BE2C (cell line): ENCODE measurements around the gene ZNF236.

Experiments
- DNase-seq: peaks from one replicate; pipeline ENCODE4 v3.0.0-alpha.2; 2020
- H3K27me3 ChIP-seq: fragments of 250-450 bp; sonication (Bioruptor Pico); 2 replicates; pipeline ENCODE4 v1.5.1; 2020; ENCODE audit warnings: mild to moderate bottlenecking
- H3K36me3 ChIP-seq: fragments of 250-450 bp; sonication (Bioruptor Pico); 2 replicates; pipeline ENCODE4 v1.5.1; 2020; ENCODE audit warnings: mild to moderate bottlenecking
- H3K4me1 ChIP-seq: fragments of 250-450 bp; sonication (Bioruptor Pico); 2 replicates; pipeline ENCODE4 v1.5.1; 2020
- H3K4me3 ChIP-seq: 2 replicates; pipeline ENCODE4 v1.5.1; 2011; ENCODE audit warnings: low read depth, low read length
- H3K9me3 ChIP-seq: fragments of 250-450 bp; sonication (Bioruptor Pico); 2 replicates; pipeline ENCODE4 v1.5.1; 2020
- TF ChIP-seq, protein P1 (sequence below): IDR thresholded peaks from 2 replicates; pipeline ENCODE4 v1.5.1; 2012; ENCODE audit warnings: mild to moderate bottlenecking, low read depth, low read length

Gene ZNF236

DNA sequence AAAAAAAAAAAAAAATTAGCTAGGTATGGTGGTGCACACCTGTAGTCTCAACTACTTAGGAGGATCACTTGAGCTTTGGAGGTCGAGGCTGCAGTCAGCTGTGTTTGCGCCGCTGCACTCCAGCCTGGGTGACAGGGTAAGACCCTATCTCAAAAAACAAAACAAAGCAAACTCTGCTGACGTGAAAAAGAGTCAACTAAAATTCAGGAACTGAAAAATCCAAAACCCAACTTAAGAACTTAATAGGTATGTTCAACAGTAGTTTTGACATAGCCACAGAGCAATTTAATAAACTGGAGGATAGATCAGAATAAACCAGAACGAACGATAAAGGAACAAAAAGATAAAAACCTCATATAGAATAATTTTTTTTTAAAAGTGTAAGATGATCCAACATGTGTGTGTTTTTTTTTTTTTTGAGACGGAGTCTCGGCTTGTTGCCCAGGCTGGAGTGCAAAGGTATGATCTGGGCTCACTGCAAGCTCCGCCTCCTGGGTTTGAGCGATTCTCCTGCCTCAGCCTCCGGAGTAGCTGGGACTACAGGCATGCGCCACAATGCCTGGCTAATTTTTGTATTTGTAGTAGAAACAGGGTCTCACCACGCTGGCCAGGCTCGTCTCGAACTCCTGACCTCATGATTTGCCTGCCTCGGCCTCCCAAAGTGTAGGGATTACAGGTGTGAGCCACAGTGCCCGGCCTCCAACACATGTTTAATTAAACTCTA is 4.3 kb upstream of the ZNF236 start:
- Histone ChIP-seq H3K27me3 (no peaks in the 10 kb centered on the region), H3K36me3 (no peaks in the 10 kb centered on the region), H3K4me1 (no peaks in the 10 kb centered on the region), H3K4me3 (no peak overlapping the region), H3K9me3 (no peaks in the 10 kb centered on the region)
- TF ChIP-seq, protein P1, sequence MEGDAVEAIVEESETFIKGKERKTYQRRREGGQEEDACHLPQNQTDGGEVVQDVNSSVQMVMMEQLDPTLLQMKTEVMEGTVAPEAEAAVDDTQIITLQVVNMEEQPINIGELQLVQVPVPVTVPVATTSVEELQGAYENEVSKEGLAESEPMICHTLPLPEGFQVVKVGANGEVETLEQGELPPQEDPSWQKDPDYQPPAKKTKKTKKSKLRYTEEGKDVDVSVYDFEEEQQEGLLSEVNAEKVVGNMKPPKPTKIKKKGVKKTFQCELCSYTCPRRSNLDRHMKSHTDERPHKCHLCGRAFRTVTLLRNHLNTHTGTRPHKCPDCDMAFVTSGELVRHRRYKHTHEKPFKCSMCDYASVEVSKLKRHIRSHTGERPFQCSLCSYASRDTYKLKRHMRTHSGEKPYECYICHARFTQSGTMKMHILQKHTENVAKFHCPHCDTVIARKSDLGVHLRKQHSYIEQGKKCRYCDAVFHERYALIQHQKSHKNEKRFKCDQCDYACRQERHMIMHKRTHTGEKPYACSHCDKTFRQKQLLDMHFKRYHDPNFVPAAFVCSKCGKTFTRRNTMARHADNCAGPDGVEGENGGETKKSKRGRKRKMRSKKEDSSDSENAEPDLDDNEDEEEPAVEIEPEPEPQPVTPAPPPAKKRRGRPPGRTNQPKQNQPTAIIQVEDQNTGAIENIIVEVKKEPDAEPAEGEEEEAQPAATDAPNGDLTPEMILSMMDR, result no peak
- DNase-seq, result no peak

DNA sequence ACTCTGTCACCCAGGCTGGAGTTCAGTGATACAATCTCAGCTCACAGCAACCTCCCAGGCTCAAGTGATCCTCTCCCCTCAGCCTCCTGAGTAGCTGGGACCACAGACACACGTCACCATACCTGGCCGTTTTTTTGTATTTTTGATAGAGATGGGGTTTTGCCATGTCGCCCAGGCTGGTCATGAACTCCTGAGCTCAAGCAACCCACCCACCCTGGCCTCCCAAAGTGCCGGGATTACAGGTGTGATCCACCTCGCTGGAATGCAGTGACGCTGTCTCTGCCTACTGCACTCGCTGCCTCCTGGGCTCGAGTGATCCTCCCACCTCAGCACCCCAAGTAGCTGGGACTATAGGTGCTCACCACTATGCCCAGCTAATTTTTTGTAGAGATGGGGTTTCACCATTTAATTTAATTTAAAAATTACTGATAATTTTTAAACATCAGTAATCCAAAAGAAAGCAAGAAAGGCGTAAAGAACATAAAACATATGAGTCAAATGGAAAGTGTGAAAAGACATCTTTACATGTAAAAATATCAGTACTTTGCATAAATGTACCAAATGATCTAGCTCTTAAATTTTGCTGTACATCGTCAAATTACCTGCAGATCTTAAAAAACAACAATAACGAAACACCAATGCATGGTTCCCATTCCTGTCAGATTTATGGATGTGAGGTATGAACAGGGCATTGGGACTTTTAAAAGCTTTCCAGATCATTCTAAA is 2.8 kb upstream of the ZNF236 start:
- Histone ChIP-seq H3K36me3 (no peaks in the 10 kb centered on the region), H3K4me3 (no peak overlapping the region), H3K9me3 (no peaks in the 10 kb centered on the region), H3K27me3 (no peaks in the 10 kb centered on the region), H3K4me1 (no peaks in the 10 kb centered on the region)
- no peak for DNase-seq
- TF ChIP-seq, protein P1, result no peak

DNA sequence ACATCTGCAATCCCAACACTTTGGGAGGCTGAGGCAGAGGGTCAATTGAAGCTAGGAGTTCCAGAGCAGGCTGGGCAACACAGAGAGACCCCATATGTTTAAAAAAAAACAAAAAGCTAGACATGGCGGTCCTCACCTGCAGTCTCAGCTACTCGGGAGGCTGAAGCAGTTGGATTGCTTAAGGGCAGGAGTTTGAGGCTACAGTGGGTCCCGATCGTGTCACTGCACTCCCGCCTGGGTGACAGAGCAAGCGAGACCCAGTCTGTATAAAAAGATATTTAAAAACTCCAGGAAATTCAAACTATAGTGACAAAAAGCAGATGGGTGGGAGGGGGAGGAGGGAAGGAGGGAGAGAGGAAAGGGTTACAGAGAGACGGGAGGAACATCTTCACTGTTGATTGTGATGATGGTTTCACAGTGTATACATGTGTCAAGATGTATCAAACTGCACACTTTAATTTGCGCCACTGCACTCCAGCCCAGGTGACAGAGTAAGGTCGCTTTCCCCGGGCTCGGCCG is 942 bp upstream of the ZNF236 start:
- Histone ChIP-seq H3K9me3 (no peaks in the 10 kb centered on the region), H3K4me3 (peak overlapping the region; percentile 82), H3K4me1 (no peaks in the 10 kb centered on the region), H3K27me3 (no peaks in the 10 kb centered on the region), H3K36me3 (no peaks in the 10 kb centered on the region)
- TF ChIP-seq, protein P1, result no peak
- no peak for DNase-seq

DNA sequence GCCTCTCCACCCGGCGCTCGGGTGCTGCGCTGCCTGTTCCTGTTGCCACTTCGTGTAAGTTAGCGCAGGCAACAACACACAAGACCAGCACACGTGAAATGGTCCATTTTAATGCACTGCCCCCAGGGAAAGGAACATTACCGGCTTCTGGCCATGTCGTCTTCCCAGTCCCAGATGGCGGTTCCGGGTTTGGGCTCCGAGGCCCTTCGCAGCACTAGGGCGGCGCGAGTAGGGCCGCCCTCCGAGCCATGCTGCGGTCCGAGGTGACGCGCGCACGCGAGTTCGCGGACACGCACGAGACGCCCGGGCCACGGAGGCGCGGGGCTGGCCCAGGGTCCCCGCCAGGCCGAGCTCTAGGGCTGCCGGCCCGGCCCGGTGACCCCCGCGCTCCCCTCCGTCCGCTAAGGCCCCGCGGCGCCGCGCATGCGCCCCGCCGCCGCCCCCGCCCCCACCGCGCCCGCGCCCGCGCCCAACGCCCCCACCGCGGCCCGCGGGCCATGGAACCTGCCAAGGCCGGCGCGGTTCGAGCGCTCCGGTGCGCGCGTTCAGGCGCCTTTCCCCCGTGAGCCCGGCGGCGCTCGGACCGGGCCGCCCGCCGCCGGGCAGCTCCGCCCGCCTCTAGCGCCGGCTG is 367 bp upstream of the ZNF236 start:
- TF ChIP-seq, protein P1, result no peak
- H3K9me3 ChIP-seq, result no peaks in the 10 kb centered on the region
- no peaks in the 10 kb centered on the region for H3K27me3 ChIP-seq
- no peaks in the 10 kb centered on the region for H3K4me1 ChIP-seq
- peak; percentile 34 for DNase-seq
- H3K36me3 ChIP-seq, result no peaks in the 10 kb centered on the region
- peak overlapping the region; percentile 82 for H3K4me3 ChIP-seq

DNA sequence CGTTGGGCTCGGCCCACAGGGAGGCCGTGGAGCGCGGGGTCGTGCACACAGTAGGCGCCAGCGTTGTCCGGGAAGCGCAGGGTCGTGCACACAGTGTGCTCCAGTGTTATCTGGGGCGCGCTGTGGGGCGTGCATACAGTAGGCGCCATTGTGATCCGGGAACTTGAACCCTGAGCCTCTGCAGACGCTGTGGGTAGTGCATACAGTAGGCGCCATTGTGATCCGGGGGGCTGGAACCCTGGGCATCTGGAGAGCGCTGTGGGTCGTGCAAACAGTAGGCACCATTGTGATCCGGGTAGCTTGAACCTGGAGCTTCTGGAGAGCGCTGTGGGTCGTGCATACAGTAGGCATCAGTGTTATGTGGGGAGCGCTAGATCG is 793 bp downstream of the ZNF236 start:
- TF ChIP-seq, protein P1, result no peak
- Histone ChIP-seq H3K9me3 (no peaks in the 10 kb centered on the region), H3K4me3 (peak overlapping the region; percentile 56), H3K4me1 (no peaks in the 10 kb centered on the region), H3K36me3 (no peaks in the 10 kb centered on the region), H3K27me3 (no peaks in the 10 kb centered on the region)
- no peak for DNase-seq
